Activated naive CD8-positive, alpha-beta T cell treated with anti-CD3 and anti-CD28 coated beads, Interleukin-2, amount 50 U/mL, for 24 hours (primary cell): ENCODE data around the gene ARL10.

Experiments
- ATAC-seq: fragments of 150-1000 bp; cut with Tn5 transposase; one replicate; pipeline ENCODE4 v1.10.0; 2021
- DNase-seq: peaks from one replicate; pipeline ENCODE4 v3.0.0; 2021
- H3K27ac Mint-ChIP-seq: one replicate; pipeline ENCODE4 v1.8.0; 2021; ENCODE audit warnings: mild to moderate bottlenecking, mixed read lengths
- H3K27me3 Mint-ChIP-seq: one replicate; pipeline ENCODE4 v1.8.0; 2021; ENCODE audit warnings: mixed read lengths
- H3K36me3 Mint-ChIP-seq: one replicate; pipeline ENCODE4 v1.8.0; 2021; ENCODE audit warnings: low read depth, mixed read lengths
- H3K4me1 Mint-ChIP-seq: one replicate; pipeline ENCODE4 v1.8.0; 2021; ENCODE audit warnings: mixed read lengths
- H3K4me3 Mint-ChIP-seq: one replicate; pipeline ENCODE4 v1.8.0; 2021; ENCODE audit warnings: mild to moderate bottlenecking, moderate library complexity, mixed read lengths
- H3K9me3 Mint-ChIP-seq: one replicate; pipeline ENCODE4 v1.8.0; 2021; ENCODE audit warnings: mixed read lengths

The ARL10 gene, protein sequence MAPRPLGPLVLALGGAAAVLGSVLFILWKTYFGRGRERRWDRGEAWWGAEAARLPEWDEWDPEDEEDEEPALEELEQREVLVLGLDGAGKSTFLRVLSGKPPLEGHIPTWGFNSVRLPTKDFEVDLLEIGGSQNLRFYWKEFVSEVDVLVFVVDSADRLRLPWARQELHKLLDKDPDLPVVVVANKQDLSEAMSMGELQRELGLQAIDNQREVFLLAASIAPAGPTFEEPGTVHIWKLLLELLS

DNA sequence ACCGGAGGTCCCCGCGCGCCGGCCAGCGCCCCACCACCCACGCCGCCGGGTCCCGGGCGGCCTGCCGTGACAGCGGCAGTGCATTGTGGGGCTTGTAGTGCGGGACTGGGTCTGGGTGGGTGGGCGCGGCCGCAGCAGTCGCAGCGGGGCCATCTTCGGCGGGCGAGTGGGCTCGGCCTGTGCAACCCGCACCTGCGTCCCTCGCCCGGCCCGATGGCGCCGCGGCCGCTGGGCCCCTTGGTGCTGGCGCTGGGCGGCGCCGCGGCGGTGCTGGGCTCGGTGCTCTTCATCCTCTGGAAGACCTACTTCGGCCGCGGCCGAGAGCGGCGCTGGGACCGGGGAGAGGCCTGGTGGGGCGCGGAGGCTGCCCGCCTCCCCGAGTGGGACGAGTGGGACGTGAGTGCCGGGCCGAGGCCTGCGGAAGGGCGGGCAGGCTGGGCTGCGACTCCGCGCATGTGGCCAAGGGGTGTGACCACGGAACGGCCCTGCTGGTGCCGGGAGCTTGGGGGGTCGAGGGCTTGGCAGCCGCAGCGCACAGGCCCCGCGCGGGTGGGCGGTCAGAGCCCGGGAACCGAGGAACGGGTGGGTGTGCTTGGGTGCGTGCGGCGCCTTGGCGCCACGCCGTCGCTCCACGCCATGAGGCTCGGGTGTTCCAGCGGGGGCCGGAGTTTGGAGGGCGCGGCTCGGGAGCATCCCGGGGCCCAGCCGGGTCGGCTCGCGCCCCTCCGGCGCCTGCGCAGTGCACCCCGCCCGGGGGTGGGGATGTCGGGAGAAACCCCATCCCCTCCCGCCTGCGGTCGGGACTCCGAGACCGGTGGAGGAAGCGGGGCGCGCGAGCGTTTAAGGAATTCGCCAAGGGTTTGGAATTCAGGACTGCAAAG lies at the start of gene ARL10:
Gene ARL10, plus strand, starts transcription at position 137 of the 881 bp plus-strand sequence. Its CDS starts 77 bp downstream, at position 214.
- DNase-seq (peak; percentile 72), ATAC-seq (peak; percentile 44)
- Mint-ChIP-seq H3K9me3 (no peaks in the 10 kb centered on the region), H3K27me3 (no peaks in the 10 kb centered on the region), H3K27ac (peak within 1 kb of the TSS; percentile 77), H3K4me1 (peaks cover 31% of the 10 kb centered on the region), H3K4me3 (peak within 1 kb of the TSS; percentile 76), H3K36me3 (peaks cover 18% of the 10 kb centered on the region)

DNA sequence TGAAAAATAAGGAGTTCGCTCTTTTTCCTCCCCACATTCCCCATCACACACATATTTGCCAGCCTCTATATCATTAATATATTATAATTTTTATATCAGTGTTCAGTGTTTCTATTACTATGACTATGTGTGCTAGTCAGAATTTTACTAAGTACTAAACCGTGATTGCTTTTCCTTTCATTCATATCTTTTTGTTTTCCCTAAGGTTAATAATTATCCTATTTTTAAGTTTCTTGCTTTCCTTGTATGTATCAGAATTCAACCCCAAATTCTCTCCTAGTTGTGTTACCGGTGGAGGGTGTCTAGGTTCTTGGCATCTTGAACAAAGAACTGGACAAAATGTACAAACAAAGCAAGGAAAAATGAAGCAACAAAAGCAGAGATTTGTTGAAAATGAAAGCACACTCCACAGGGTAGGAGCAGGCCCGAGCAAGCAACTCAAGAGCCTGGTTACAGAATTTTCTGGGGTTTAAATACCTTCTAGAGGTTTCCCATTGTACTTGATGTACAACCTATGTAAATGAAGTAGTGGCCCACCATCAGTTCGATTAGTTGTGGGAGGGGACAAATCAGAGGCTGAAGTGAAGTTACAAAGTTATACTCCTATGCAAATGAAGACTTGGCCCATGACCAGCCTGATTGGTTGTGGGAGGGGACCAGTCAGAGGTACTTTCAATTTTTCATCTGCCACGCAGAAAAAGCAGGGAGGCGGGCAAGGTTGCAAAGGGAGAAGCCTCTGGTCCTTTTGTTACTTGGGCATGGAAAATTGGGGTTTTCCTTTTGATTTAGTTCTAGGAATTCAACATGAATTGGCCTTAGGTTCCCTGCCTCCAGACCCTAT lies 47.5 kb upstream of the ARL10 start:
- Mint-ChIP-seq H3K36me3 (peaks cover 23% of the 10 kb centered on the region), H3K27me3 (no peaks in the 10 kb centered on the region), H3K4me1 (no peaks in the 10 kb centered on the region), H3K4me3 (no peak overlapping the region), H3K9me3 (no peaks in the 10 kb centered on the region), H3K27ac (no peak overlapping the region)
- DNase-seq (no peak), ATAC-seq (no peak)

DNA sequence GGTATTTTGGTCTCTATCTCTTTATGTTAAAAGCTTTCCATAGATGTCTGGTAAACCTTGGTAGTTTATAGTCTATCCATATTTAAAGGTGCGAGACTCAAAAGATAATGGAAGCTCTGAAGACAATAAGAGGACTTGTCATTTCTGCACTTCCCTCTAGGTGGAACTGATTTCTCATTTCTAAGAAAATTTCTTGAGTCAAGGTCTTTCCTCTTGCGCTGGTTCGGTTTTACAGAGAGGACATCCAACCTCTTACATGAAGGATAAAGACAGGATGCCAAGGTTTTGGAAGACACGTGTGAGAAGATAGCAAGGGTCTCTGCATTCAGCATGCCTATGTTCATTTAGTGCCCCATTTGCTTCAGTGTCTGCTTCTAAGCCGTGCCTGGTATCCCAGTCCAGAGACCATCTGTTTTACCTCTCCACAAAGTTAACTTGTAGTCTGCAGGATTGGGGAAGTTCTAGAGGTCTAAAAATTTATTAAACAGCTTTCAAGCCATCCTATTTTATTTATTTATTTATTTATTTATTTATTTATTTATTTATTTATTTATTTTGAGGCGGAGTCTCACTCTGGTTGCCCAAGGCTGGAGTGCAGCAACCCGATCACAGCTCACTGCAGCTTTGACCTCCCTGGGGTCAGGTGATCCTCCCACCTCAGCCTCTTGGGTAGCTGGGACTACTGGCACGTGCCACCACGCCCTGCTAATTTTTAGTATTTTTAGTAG lies 45.3 kb upstream of the ARL10 start:
- no peaks in the 10 kb centered on the region for H3K4me1 Mint-ChIP-seq
- no peak overlapping the region for H3K27ac Mint-ChIP-seq
- H3K4me3 Mint-ChIP-seq, result no peak overlapping the region
- no peaks in the 10 kb centered on the region for H3K9me3 Mint-ChIP-seq
- no peaks in the 10 kb centered on the region for H3K27me3 Mint-ChIP-seq
- ATAC-seq (no peak), DNase-seq (no peak)
- peaks cover 13% of the 10 kb centered on the region for H3K36me3 Mint-ChIP-seq

DNA sequence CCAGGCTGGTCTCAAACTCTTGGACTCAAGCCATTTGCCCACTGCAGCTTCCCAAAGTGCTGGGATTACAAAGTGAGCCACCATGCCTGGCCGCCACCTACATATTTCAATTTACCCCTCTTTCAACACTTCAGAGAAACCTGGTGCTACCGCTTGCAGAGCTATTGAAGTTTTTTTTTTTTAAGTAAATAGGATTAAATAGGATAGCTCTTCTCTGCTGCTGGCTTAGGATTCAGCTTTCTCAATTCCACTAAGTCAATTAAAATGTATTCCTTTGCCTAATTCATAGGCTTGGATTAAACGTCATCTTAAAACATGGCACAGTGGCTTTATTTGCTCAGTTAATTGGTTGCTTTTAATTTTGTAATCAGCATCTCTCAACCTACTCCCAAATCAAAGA lies 44.7 kb upstream of the ARL10 start:
- Mint-ChIP-seq H3K4me1 (no peaks in the 10 kb centered on the region), H3K27me3 (no peaks in the 10 kb centered on the region), H3K27ac (no peak overlapping the region), H3K36me3 (peaks cover 8% of the 10 kb centered on the region), H3K4me3 (no peak overlapping the region), H3K9me3 (no peaks in the 10 kb centered on the region)
- DNase-seq, result no peak
- ATAC-seq, result no peak

DNA sequence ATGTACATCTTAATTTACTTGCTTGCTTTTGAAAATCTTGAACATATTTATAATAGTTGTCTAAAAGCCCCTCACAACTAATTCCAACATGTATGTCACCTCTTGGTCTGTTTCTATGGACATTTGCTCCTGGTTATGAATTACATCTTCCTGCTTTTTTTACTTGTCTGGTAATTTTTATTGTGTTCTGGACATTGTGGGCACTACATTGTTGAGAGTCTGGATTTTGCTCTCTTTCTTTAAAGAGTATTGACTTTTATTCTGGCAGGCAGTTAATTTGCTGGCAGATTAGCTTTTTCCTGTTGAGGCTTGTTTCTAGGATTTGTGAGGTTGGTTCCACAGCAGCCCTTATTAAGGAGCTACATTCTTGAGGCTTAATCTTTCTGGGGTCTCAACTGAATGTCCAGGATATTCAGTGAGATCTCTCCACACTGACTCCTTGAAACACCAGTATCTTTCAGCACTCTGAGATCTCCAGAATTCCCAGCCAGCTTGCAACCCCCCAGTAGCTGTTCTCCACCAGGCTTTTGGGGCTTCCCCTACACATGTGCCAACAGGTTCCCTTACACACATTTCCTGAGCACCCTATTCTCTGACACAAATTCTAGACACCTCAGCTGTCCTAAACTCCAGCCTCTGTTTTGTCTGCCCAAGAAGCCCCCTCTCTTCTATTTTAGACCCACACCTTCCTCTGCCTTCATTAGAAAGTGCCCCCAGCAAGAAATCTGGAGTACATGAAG lies 31.1 kb upstream of the ARL10 start:
- Mint-ChIP-seq H3K27ac (no peak overlapping the region), H3K27me3 (no peaks in the 10 kb centered on the region), H3K9me3 (peaks cover 8% of the 10 kb centered on the region), H3K4me3 (no peak overlapping the region), H3K36me3 (peaks cover 29% of the 10 kb centered on the region), H3K4me1 (no peaks in the 10 kb centered on the region)
- DNase-seq, result no peak
- ATAC-seq, result no peak

DNA sequence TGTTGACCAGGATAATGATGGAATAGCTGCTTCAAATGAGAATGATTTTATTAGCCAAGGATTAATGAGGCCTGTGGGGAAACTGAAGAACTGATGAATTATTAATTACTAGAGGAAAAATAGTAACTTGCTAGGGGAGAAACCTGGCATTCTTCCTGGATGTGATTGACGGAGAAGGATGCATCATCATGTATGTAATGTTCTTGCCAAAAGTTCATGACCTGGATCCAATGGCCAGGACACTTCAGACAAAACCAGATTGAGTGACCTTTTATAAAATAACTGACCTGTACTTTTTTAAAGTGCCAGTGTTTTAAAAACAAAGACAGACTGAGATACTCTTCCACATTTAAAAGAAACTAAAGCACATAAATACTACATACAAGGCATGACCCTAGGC lies 27.4 kb upstream of the ARL10 start:
- Mint-ChIP-seq H3K36me3 (peaks cover 21% of the 10 kb centered on the region), H3K27ac (no peak overlapping the region), H3K9me3 (peaks cover 8% of the 10 kb centered on the region), H3K27me3 (no peaks in the 10 kb centered on the region), H3K4me1 (no peaks in the 10 kb centered on the region), H3K4me3 (no peak overlapping the region)
- no peak for ATAC-seq
- no peak for DNase-seq

DNA sequence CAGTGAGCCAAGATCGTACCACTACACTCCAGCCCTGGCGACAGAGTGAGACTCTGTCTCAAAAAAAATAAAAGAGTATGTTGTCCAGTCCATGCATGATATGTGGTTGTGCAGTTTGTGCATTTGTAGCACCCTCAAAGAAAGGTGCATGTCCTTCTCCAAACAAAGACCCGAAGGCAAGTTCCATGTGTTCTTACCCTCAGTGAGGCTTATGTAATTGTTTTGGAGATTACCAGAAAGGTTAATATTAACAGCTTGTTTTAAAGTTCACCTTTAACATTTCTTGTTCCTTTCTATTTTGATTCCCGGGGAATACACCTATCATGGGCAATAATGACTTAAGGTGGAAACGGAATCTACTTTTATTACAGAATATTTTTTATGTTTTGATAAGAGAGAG lies 26.0 kb upstream of the ARL10 start:
- ATAC-seq, result no peak
- Mint-ChIP-seq H3K36me3 (peaks cover 18% of the 10 kb centered on the region), H3K4me1 (no peaks in the 10 kb centered on the region), H3K4me3 (no peak overlapping the region), H3K27ac (no peak overlapping the region), H3K27me3 (no peaks in the 10 kb centered on the region), H3K9me3 (no peaks in the 10 kb centered on the region)
- no peak for DNase-seq

DNA sequence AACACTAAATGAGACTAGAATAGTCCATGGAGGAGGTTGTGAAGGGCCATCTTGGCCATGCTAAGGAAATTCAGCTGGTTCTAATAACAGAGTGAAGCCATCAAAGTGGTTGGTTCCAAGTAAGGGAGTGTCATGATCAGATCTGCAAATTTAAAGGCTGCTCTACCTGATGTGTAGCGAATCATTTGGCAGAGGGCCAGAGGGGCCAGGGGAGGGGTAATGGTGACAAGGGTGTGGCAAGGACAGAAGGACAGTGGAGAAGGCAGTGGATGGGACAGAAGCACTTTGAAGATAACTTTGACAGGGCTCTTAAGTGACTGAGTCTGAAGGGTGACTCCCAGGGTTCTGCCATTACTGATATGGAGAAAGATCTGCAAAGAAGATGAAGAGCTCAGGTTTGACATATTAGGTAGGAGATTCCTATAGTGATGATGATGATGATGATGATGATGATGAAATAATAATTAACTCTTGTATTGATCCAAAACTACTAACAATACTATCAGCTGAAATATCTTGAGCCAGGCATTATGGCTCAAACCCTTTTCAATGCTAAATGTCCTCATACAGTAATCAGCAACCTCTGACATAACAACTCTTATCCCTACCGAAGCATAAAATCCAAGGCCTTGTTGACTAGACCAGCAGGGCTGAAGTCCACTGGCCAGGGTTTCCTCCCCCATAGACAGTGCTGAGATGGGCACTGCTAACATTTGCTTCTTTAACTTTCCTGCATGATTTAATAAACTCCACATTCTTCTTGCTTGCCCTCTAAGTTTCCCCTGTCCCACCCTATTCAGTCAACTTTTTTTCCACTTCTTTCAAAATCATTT lies 23.7 kb upstream of the ARL10 start:
- Mint-ChIP-seq H3K4me1 (no peaks in the 10 kb centered on the region), H3K9me3 (no peaks in the 10 kb centered on the region), H3K27me3 (no peaks in the 10 kb centered on the region), H3K36me3 (peaks cover 22% of the 10 kb centered on the region), H3K4me3 (no peak overlapping the region), H3K27ac (peak overlapping the region; percentile 29)
- DNase-seq (no peak), ATAC-seq (no peak)

DNA sequence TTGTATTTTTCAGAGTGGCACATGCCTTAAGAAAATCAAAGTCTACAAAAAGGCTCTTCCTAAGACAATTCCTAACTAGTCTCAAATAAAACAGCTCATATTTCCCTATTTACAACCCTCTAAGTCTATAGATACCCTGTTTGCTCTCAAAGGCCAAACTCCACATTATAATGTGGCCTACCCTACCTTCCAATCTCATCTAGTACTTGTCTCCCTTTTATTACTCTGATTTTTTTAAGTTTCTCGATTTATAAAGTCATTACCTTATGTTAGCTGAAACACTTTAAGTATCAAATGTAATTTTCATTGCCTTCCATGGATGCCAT lies 23.2 kb upstream of the ARL10 start:
- no peak for ATAC-seq
- Mint-ChIP-seq H3K36me3 (peaks cover 20% of the 10 kb centered on the region), H3K4me1 (no peaks in the 10 kb centered on the region), H3K4me3 (no peak overlapping the region), H3K27me3 (no peaks in the 10 kb centered on the region), H3K9me3 (no peaks in the 10 kb centered on the region), H3K27ac (no peak overlapping the region)
- no peak for DNase-seq

DNA sequence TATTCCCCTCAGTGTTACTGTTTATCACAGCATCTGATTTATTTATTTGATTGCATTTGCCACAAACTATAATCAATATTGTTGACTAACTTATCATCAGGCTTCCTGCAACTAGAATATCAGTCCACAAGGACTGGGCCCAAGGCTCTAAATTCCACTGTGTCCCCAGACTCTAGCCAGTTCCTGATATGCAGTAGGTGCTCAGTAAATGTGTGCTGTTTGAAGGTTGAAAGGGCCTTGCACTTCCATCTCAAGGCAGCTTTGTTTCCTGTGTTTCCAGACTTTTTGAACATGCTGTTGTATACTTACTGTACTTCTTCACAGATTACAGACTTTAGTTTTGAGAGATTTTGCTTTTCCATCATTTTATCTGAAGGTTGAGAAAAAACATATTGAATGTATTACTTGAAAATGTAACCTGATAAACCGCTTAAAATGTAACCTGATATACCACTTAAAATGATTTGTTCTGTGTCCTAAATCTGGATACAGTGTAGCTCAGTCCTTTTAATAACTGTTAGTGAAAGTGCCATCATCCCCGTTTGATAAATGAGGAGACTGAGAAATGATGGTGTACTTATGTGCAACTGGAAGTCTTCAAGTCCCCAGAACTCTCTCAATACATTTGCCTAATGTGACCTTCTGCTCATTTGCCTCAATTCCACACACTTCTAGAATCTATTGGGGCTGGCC lies 22.4 kb upstream of the ARL10 start:
- Mint-ChIP-seq H3K4me3 (no peak overlapping the region), H3K27me3 (no peaks in the 10 kb centered on the region), H3K36me3 (peaks cover 25% of the 10 kb centered on the region), H3K27ac (no peak overlapping the region), H3K9me3 (no peaks in the 10 kb centered on the region), H3K4me1 (no peaks in the 10 kb centered on the region)
- DNase-seq, result no peak
- no peak for ATAC-seq

DNA sequence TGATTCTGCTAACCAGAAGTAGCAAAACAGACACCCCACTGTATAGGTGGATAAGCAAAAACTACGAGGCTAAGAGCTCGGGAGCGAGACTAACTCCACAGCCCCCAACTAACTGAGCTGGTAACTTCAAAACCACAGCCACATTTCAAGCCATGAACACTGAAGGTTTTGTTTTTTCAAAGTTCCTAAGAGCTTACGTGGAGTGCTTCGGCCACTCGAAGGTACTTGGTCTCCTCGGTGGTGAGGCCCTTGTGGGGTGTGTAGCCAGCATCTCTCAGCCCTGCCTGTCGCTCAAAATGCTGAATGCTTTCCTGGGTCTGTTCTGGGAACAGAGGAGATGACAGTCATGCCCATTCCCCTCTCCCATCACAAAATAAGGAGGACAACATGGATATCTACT lies 14.9 kb upstream of the ARL10 start:
- peaks cover 8% of the 10 kb centered on the region for H3K4me1 Mint-ChIP-seq
- no peak for ATAC-seq
- H3K36me3 Mint-ChIP-seq, result peaks cover 45% of the 10 kb centered on the region
- H3K27me3 Mint-ChIP-seq, result no peaks in the 10 kb centered on the region
- no peak overlapping the region for H3K4me3 Mint-ChIP-seq
- no peaks in the 10 kb centered on the region for H3K9me3 Mint-ChIP-seq
- H3K27ac Mint-ChIP-seq, result peak overlapping the region; percentile 59
- DNase-seq, result no peak

DNA sequence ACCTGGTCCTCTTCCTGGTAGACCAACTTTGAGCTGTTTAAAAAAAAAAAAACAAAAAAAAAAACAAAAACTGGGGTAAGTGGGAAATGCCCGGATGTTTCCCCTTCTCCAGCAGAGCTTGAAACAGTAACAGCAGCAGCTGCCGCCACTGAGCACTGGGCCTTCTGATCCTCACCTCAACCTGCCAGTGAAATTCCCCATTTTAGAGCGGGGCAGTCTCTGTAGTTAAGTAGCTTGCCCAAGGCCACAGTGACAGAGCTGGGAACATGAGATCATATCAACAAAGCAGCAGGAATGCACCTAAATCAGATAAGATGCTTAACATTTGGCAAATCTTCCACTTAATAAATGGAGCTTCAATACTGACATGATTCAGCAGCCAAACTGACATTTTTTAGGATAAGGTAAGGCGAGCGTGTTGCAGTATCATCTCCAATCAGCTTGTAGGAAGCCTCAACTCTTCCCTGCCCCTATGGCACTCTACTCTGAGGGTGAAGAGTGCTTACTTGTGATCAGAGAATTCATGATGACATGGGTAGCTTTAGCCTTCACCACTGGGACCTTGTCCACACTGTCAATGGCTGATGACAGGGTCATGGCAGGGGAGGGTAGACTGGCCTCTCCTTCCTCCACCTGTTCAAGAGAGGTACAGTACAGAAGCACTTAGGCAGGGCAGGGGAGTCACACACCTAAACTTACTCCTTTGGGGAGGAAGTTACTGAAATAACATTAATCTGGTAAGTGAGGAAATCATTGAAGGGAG lies 13.0 kb upstream of the ARL10 start:
- DNase-seq, result no peak
- Mint-ChIP-seq H3K9me3 (no peaks in the 10 kb centered on the region), H3K4me1 (peaks cover 10% of the 10 kb centered on the region), H3K27me3 (no peaks in the 10 kb centered on the region), H3K36me3 (peaks cover 36% of the 10 kb centered on the region), H3K4me3 (no peak overlapping the region), H3K27ac (peak overlapping the region; percentile 47)
- ATAC-seq, result no peak
